HepG2 (cell line): Measurements from ENCODE around the gene COL4A2. TPM values are rescaled to one million over a fixed set of nuclear protein-coding genes. Genes with fewer than 3 reads are reported as not detected.

ENCODE experiments used
- ATAC-seq: fragments of 200-7000 bp; cut with Tn5 transposase; 3 replicates; pipeline ENCODE4 v1.9.1; 2020; ENCODE audit warnings: mild to moderate bottlenecking, moderate library complexity
- BruUV-seq: library from RNA; stranded (reverse); fragments of 400-500 nt; replicated peaks from 2 replicates; lab custom pipeline; 2021; lab: Mats Ljungman, UMichigan
- CTCF ChIA-PET: fragments of 300-600 bp; formaldehyde crosslinking; extraction: SDS; loops from one replicate; lab custom pipeline; 2021; ENCODE audit warnings: low total read pairs, inconsistent platforms, low intra/inter-chr PET ratio; lab: Yijun Ruan, JAX
- POLR2A ChIA-PET: fragments of 350-600 bp; sonication (Branson Sonifier 250); formaldehyde crosslinking; loops from one replicate; lab custom pipeline; 2020; ENCODE audit warnings: antibody characterized with exemption, inconsistent platforms; lab: Yijun Ruan, JAX
- DNase-seq: peaks from one replicate; pipeline ENCODE4 v3.0.0-alpha.2; 2015; ENCODE audit warnings: low spot score
- FAIRE-seq: peaks from 3 replicates; lab custom pipeline; 2011; peaks lifted over from hg19 to GRCh38; lab: Jason Lieb, UNC
- H2AFZ ChIP-seq: one replicate; pipeline ENCODE4 v1.6.1; 2011; ENCODE audit warnings: low read length, inconsistent platforms
- H3K27ac ChIP-seq: fragments of 300-600 bp; 3 replicates; pipeline ENCODE4 v1.8.0; 2011; ENCODE audit warnings: mixed run types, mild to moderate bottlenecking, mixed read lengths, low read length, inconsistent platforms; ENCODE audit not compliant: insufficient read depth; ENCODE audit errors: extremely low read length
- H3K27me3 ChIP-seq, 2 experiments: fragments of 200-600 bp in 1 of 2; 2 replicates in 1 of 2; 3 replicates in 1 of 2; pipeline versions ENCODE4 v1.6.0 to v1.8.0; 2011; ENCODE audit warnings: low read length in 2 of 2, mild to moderate bottlenecking in 2 of 2, moderate library complexity in 2 of 2, inconsistent platforms in 1 of 2; ENCODE audit not compliant: insufficient read depth in 2 of 2, control insufficient read depth in 1 of 2
- H3K36me3 ChIP-seq, 2 experiments: fragments of 200-600 bp in 1 of 2; replicated peaks in 1 of 2; 2 replicates in 1 of 2; 3 replicates in 1 of 2; pipeline versions ENCODE4 v1.5.1 to v1.8.0; 2011; ENCODE audit warnings: low read length in 2 of 2, inconsistent platforms in 1 of 2; ENCODE audit not compliant: insufficient read depth in 2 of 2, control insufficient read depth in 1 of 2
- H3K4me1 ChIP-seq: 2 replicates; pipeline ENCODE4 v1.5.1; 2012; ENCODE audit warnings: low read length, inconsistent platforms; ENCODE audit not compliant: insufficient read depth
- H3K4me2 ChIP-seq: 2 replicates; pipeline ENCODE4 v1.6.0; 2011; ENCODE audit warnings: low read depth, low read length, inconsistent platforms
- H3K4me3 ChIP-seq, 3 experiments: fragments of 200-600 bp in 1 of 3; sonication (generic), shearing (Covaris generic) in 1 of 3; replicated peaks in 1 of 3; 2 replicates each; pipeline ENCODE4 v1.5.1; 2011 to 2016; ENCODE audit warnings: low read length in 3 of 3, inconsistent platforms in 2 of 3, low read depth in 2 of 3, mild to moderate bottlenecking in 2 of 3, control low read depth in 1 of 3, mixed read lengths in 1 of 3; ENCODE audit not compliant: insufficient read depth in 1 of 3
- H3K79me2 ChIP-seq: one replicate; pipeline ENCODE4 v1.6.1; 2011; ENCODE audit warnings: low read length, inconsistent platforms; ENCODE audit not compliant: insufficient read depth
- H3K9ac ChIP-seq: 2 replicates; pipeline ENCODE4 v1.6.0; 2011; ENCODE audit warnings: mild to moderate bottlenecking, low read depth, low read length, inconsistent platforms; ENCODE audit not compliant: insufficient read depth
- H3K9me3 ChIP-seq: 2 replicates; pipeline ENCODE4 v1.5.1; 2012; ENCODE audit warnings: mild to moderate bottlenecking, low read length
- H4K20me1 ChIP-seq: 2 replicates; pipeline ENCODE4 v1.6.0; 2011; ENCODE audit warnings: inconsistent platforms, mild to moderate bottlenecking, low read length, moderate library complexity; ENCODE audit not compliant: insufficient read depth
- CENPT ChIP-seq: sonication (generic); formaldehyde crosslinking; IDR thresholded peaks from 2 replicates; pipeline ENCODE4 v1.8.0; 2022; ENCODE audit warnings: low read depth, mild to moderate bottlenecking, moderate library complexity, missing genetic modification reagents
- MED8 ChIP-seq: sonication (generic); formaldehyde crosslinking; IDR thresholded peaks from 2 replicates; pipeline ENCODE4 v1.8.1; 2023; ENCODE audit warnings: mild to moderate bottlenecking, missing genetic modification reagents; ENCODE audit not compliant: insufficient replicate concordance
- NRL ChIP-seq: sonication (generic); formaldehyde crosslinking; IDR thresholded peaks from 2 replicates; pipeline ENCODE4 v1.5.0; 2020; ENCODE audit warnings: missing genetic modification reagents, mild to moderate bottlenecking, moderate library complexity, borderline replicate concordance
- PRDM10 ChIP-seq: sonication (generic); formaldehyde crosslinking; IDR thresholded peaks from 2 replicates; pipeline ENCODE4 v1.4.0; 2020; ENCODE audit warnings: low read depth, missing genetic modification reagents
- PREB ChIP-seq: sonication (generic); formaldehyde crosslinking; IDR thresholded peaks from 2 replicates; pipeline ENCODE4 v1.4.0; 2020; ENCODE audit warnings: missing genetic modification reagents
- RAD51 ChIP-seq: fragments of 450-650 bp; IDR thresholded peaks from 2 replicates; pipeline ENCODE4 v1.6.1; 2016; ENCODE audit warnings: borderline replicate concordance
- SNAPC2 ChIP-seq: sonication (generic); formaldehyde crosslinking; IDR thresholded peaks from 2 replicates; pipeline ENCODE4 v1.8.1; 2022; ENCODE audit warnings: mild to moderate bottlenecking, missing genetic modification reagents
- SRY ChIP-seq: sonication (generic); formaldehyde crosslinking; IDR thresholded peaks from 2 replicates; pipeline ENCODE4 v1.8.0; 2022; ENCODE audit warnings: mild to moderate bottlenecking, missing genetic modification reagents
- TEAD3 ChIP-seq: optimal IDR thresholded peaks from 2 replicates; pipeline ENCODE3; 2016; ENCODE audit warnings: borderline replicate concordance
- ZNF326 ChIP-seq: sonication (generic); formaldehyde crosslinking; IDR thresholded peaks from 2 replicates; pipeline ENCODE4 v1.4.0; 2020; ENCODE audit warnings: missing genetic modification reagents, borderline replicate concordance
- ZNF329 ChIP-seq: sonication (generic); formaldehyde crosslinking; IDR thresholded peaks from 2 replicates; pipeline ENCODE4 v1.9.0; 2021; ENCODE audit warnings: low read depth, mild to moderate bottlenecking, missing genetic modification reagents
- ZNF468 ChIP-seq: sonication (generic); formaldehyde crosslinking; IDR thresholded peaks from 2 replicates; pipeline ENCODE4 v1.8.0; 2022; ENCODE audit warnings: mild to moderate bottlenecking, moderate library complexity, missing genetic modification reagents
- ZNF550 ChIP-seq: sonication (generic); formaldehyde crosslinking; IDR thresholded peaks from 2 replicates; pipeline ENCODE4 v1.4.0; 2020; ENCODE audit warnings: mild to moderate bottlenecking, missing genetic modification reagents, borderline replicate concordance
- ZNF891 ChIP-seq: sonication (generic); formaldehyde crosslinking; IDR thresholded peaks from 2 replicates; pipeline ENCODE4 v1.5.0; 2020; ENCODE audit warnings: mild to moderate bottlenecking, missing genetic modification reagents
- WGBS: methylation state at CpG from one replicate; pipeline ENCODE4 v1.1.6; 2017; ENCODE audit warnings: low lambda C conversion rate; 5-methylcytosine and 5-hydroxymethylcytosine counted together
- in situ Hi-C: cut with HindIII; loops from 2 replicates; pipeline ENCODE4 v1.10.0; 2017; ENCODE audit warnings: low pct_unique_long_range_greater_than_20kb; ENCODE audit not compliant: extremely low pct_ligation_motif_present
- intact Hi-C: fragments of 100-400 bp; cut with micrococcal nuclease; formaldehyde crosslinking; loops from one replicate; pipeline ENCODE4 v1.10.0; 2022; ENCODE audit not compliant: unreplicated experiment
- polyA plus RNA-seq, 8 experiments: library from polyadenylated mRNA; depleted of rRNA in 3 of 8; stranded (reverse) in 7 of 8; unstranded in 1 of 8; fragments of >200 nt; fragmentation: Illumina TruSeq in 4 of 8; extraction: Trizol in 4 of 8; gene quantifications; 2 replicates each; pipeline versions ENCODE4 v1.2.1 to v1.2.3, GENCODE V29; 2011 to 2016; ENCODE audit warnings: low read depth in 4 of 8, missing spikeins in 1 of 8, mixed read lengths in 1 of 8; ENCODE audit not compliant: insufficient read depth in 1 of 8
- total RNA-seq, 5 experiments: library from RNA; depleted of rRNA; stranded (reverse); fragments of >200 nt; fragmentation: Illumina TruSeq; extraction: Trizol; gene quantifications; 2 replicates each; pipeline ENCODE4 v1.2.3, GENCODE V29; 2016; ENCODE audit warnings: low read depth in 1 of 5
- TF ChIP-seq, protein P1 (sequence below): sonication (generic); formaldehyde crosslinking; IDR thresholded peaks from 2 replicates; pipeline ENCODE4 v1.4.0; 2020; ENCODE audit warnings: mild to moderate bottlenecking, missing genetic modification reagents
- TF ChIP-seq, protein P2 (sequence below): sonication (generic); formaldehyde crosslinking; IDR thresholded peaks from 2 replicates; pipeline ENCODE4 v1.5.0; 2020; ENCODE audit warnings: mild to moderate bottlenecking, missing genetic modification reagents

The COL4A2 gene
- total and polyA plus RNA-seq, 2 of the 13 experiments (the other 11 are each of a cell fraction or from before 2014, with no cell fraction given), result 0.22 to 1.9 TPM

DNA sequence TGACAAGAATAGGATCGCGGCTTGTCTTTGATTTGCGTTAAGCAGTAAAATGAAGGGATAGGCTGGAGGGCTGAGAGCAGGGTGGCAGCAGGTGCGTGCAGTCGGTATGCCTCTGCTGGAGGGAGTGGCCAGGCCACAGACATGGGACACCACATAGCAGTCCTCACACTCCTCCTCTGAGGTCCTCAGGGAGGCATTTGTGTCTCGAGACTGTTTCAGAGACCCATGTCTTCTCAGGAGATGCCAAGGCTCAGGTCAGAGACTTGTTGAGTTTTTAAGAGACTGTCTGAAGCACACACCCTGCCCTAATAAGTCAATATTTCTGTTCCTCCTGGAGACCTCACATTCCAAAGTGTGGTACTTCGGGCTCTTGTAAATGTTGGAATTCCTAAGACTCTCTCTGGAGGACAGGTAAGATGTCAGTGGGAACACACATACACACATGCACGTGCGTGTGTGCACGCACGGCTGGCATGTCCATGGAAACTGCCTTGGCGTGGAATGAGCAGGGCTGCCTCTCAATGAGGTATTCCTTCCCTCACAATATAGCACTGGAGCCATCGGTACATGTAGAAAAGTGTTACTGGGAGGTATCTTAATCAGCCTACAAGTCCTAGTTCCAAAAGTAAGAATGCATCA, 46.4 kb downstream of the COL4A2 start:
- H3K9me3 ChIP-seq, result no peaks in the 10 kb centered on the region
- no peak for TF ChIP-seq CENPT (CRISPR knock-in tag)
- TF ChIP-seq, protein P1, sequence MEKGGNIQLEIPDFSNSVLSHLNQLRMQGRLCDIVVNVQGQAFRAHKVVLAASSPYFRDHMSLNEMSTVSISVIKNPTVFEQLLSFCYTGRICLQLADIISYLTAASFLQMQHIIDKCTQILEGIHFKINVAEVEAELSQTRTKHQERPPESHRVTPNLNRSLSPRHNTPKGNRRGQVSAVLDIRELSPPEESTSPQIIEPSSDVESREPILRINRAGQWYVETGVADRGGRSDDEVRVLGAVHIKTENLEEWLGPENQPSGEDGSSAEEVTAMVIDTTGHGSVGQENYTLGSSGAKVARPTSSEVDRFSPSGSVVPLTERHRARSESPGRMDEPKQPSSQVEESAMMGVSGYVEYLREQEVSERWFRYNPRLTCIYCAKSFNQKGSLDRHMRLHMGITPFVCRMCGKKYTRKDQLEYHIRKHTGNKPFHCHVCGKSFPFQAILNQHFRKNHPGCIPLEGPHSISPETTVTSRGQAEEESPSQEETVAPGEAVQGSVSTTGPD, result no peak
- no peak for TF ChIP-seq MED8
- TF ChIP-seq ZNF468 (CRISPR knock-in tag), result no peak
- no peak for TF ChIP-seq ZNF550 (CRISPR knock-in tag)
- TF ChIP-seq PRDM10, result no peak
- TF ChIP-seq ZNF891 (CRISPR knock-in tag), result no peak
- no peak for TF ChIP-seq ZNF329
- no peak for TF ChIP-seq NRL (CRISPR knock-in tag)
- no peak for TF ChIP-seq SRY
- no peak for TF ChIP-seq TEAD3
- no peak for TF ChIP-seq PREB (CRISPR knock-in tag)
- TF ChIP-seq, protein P2, sequence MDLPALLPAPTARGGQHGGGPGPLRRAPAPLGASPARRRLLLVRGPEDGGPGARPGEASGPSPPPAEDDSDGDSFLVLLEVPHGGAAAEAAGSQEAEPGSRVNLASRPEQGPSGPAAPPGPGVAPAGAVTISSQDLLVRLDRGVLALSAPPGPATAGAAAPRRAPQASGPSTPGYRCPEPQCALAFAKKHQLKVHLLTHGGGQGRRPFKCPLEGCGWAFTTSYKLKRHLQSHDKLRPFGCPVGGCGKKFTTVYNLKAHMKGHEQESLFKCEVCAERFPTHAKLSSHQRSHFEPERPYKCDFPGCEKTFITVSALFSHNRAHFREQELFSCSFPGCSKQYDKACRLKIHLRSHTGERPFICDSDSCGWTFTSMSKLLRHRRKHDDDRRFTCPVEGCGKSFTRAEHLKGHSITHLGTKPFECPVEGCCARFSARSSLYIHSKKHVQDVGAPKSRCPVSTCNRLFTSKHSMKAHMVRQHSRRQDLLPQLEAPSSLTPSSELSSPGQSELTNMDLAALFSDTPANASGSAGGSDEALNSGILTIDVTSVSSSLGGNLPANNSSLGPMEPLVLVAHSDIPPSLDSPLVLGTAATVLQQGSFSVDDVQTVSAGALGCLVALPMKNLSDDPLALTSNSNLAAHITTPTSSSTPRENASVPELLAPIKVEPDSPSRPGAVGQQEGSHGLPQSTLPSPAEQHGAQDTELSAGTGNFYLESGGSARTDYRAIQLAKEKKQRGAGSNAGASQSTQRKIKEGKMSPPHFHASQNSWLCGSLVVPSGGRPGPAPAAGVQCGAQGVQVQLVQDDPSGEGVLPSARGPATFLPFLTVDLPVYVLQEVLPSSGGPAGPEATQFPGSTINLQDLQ (CRISPR knock-in tag), result no peak
- TF ChIP-seq ZNF326, result no peak
- TF ChIP-seq RAD51, result no peak
- TF ChIP-seq SNAPC2 (CRISPR knock-in tag), result no peak
- H3K4me1 ChIP-seq, result no peaks in the 10 kb centered on the region
- no peak overlapping the region for H2AFZ ChIP-seq
- no peak overlapping the region for H3K27ac ChIP-seq
- peaks cover 0 to 18% of the 10 kb centered on the region in 2 experiments; a peak in 1 of 5 replicates for H3K27me3 ChIP-seq
- intact Hi-C loops, result no loop called here
- H4K20me1 ChIP-seq, result no peaks in the 10 kb centered on the region
- H3K4me2 ChIP-seq, result no peak overlapping the region
- FAIRE-seq (no peak), ATAC-seq (no peak), DNase-seq (no peak)
- CTCF ChIA-PET, result no interaction called here
- no peaks in the 10 kb centered on the region for H3K79me2 ChIP-seq
- no peak overlapping the region for H3K9ac ChIP-seq
- H3K36me3 ChIP-seq, result no peaks in the 10 kb centered on the region
- in situ Hi-C loops, result no loop called here
- 34% methylated on average over 12 of the region's 13 CpGs for WGBS
- POLR2A ChIA-PET, result no interaction called here
- no TSS peak for BruUV-seq
- no peak overlapping the region for H3K4me3 ChIP-seq
